GM19240 (cell line): ENCODE data around the gene XPNPEP3.
A peak's percentile ranks its signal among the peaks of the same experiment; 100 is the strongest.

Source experiments
- DNase-seq: peaks from one replicate; pipeline ENCODE4 v3.0.0; 2011; ENCODE audit warnings: low spot score; ENCODE audit not compliant: insufficient read length

XPNPEP3 gene

GRCh38 chr22:40939202-40939601 is 82.3 kb downstream of the XPNPEP3 start:
- DNase-seq = no peak

- peak; percentile 85 for DNase-seq
Measured at GRCh38 chr22:40950962-40951794, 94.2 kb downstream of the XPNPEP3 start, which contains the start of gene RBX1. TSS of gene RBX1 (plus strand) at chr22:40951378. CDS start at chr22:40951399, 21 bp downstream.

DNA sequence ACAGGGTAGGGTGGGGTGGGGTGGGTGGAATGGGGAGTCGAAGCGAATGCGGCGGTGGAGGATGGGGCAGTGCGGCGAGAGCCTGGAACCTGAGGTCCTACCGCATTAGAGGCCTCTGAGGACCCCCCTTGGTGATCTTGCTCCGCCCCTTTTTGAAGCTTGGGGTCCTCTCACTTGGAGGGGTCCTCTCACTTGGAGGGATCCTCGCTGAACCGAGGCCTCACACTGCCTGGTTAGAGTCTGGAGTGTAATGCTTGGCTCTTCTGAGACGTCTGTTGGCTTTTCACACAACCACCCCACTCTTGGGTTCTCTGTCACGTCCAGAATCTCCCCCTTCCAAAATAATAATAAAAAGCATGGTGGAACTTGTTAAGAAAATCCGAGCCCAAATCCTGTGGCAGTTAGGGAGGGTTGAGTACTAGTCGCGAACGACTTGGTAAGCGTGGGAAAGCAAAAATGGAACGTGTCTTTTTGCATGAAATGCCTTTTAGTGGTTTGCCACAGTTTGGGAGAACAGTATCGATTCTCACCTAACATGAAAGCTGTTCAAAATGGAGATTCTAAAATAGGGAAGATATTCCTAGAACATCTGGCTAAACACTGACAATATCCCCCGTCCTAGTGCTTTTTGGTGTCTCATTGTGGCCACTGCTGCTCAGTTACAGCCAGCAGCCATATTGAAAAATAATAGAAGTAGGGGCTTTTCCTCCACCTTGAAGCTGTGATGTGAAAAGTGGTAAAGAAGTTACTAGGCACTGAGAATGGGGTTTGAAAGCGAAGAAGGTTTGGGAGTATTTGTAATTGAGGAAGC is 95.1 kb downstream of the XPNPEP3 start:
- DNase-seq = no peak

- no peak for DNase-seq
Measured at GRCh38 chr22:40953471-40953870, 96.5 kb downstream of the XPNPEP3 start.

DNA sequence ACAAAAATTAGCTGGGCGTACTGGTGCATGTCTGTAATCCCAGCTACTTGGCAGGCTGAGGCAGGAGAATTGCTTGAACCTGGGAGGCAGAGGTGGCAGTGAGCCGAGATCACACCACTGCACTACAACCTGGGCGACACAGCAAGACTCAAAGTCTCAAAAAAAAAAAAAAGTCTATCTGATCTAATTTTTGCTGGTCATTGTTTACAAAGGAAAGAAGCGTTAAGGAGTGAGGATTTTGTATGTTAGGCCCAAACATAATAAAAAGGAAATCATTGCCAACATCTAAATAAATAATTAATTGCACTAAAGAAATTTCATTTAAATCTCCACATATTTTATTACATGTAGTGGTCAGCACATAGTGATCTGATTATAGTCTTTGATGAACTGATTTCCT is 97.2 kb downstream of the XPNPEP3 start:
- no peak for DNase-seq

DNA sequence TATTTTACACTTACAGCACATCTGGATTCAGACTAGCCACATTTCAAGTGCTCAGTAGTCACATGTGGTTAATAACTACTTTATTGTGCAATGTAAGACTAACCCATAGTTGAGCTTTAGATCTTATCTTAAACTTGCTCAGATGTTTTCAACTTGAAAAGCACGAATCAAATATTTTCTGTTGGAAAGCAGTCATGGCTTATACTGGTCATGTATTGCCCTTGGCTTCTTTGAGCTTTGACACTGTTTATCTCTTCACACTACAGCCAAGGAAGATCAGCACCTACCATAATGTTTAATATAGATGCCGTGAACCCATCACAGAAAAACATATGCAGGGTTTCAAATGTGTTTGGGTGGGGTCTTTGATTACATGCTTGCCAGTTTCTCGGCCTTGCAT is 98.6 kb downstream of the XPNPEP3 start:
- DNase-seq = no peak

DNA sequence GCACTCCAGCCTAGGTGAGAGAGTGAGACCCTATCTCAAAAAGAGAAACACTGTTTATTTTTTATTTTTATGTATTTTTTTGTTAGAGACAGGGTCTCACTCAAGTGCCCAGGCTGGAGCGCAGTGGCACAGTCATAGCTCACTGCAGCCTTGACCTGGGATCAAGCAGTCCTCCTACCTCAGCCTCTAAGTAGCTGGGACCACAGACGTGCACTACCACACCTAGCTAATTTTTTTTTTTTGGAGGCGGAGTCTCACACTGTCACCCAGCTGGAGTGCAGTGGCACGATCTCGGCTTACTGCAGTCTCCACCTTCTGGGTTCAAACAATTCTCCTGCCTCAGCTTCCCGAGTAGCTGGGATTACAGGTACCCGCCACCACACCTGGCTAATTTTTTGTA is 100.7 kb downstream of the XPNPEP3 start:
- DNase-seq = no peak

DNA sequence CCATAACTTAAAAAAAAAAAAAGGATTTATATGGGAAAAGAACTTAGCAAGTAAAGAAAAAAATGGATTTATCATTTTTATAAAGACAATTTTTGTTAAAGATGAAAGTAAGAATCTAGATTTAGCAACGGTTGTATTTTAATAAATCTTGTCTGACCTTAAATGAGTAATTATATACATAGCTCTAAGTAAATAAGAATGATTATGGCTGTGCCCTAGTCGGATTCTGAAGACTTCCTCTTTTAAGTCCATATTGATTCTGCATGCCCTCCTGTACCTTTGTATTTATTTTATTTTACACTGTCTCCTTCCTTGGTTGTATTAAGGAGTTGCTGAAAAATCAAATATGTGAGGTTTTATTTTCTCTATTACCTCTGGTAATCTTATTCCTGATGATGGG is 101.4 kb downstream of the XPNPEP3 start:
- DNase-seq = no peak

DNA sequence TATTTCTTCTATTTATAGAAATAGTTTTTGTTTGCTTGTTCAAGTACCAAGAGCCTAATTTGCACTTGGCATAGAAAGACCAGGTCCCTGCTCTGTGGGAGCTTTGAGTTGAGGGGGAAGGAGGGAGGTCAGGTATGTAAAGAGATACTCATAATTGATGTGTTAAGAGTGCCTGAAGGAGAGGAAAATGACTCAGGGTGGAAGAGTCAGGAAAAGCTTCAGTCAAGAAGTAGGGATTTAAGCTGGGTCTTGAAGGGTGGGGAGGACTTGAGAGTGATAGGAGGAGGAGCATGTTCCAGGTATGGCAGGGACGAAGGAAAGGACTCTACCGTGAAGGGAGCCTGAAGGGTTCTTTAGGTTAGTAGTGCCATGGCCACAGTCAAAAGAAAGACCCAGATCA is 103.2 kb downstream of the XPNPEP3 start:
- DNase-seq = no peak

DNA sequence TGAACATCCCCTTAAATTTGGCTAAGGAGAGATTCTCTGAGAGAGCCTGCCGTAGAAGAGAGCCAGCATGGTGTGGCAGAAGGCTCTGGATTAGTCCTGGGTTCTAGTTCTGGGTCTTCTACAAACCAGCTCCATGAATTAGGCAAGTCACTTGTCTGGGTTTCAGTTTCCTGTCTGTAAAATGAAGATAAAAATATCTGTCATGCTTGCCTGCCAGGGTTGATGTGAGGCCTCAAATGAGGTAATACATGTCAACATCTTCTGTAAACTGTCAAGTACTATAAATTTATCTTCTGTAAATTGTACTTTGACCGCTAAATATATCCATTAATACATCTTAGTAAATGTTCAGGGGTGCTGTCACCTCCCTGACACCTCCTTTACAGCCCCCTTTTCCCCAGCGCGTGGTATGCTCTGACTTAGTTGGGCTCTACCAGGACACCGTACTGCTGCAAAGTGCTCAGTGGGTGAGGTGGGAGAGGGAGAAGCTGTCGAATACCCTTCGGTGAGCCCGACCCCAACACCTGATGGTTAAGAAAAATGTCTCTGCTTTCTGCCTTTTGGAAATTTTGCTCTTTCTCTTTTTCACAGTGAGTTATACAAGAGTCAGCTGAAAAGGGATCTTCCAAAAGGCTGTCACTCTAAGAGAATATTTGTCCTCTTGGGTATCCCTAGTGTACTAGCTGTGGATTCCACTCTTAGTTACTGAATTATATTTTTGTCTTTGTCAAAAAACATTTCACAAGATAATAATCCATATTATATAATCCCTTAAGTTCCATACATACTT is 109.2 kb downstream of the XPNPEP3 start:
- no peak for DNase-seq

DNA sequence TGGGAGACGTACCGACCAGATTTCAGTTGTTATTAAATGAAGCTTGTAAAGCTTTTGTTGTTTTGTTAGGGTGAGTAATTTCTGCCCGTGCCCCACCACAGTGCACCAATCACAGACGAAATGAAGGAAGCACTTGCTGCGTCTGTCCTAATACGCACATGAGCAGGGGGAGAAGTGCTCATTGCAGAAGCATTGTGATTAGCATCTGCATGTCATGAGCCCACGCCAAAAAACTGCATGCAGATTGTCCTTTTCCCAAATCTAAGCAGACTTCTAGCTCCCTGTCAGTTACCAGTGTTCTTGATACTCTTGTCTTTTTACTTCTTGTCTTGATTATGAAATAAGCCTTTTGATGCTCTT is 109.8 kb downstream of the XPNPEP3 start:
- no peak for DNase-seq

- DNase-seq = no peak
Measured at GRCh38 chr22:40967111-40967760, 110.3 kb downstream of the XPNPEP3 start.

DNA sequence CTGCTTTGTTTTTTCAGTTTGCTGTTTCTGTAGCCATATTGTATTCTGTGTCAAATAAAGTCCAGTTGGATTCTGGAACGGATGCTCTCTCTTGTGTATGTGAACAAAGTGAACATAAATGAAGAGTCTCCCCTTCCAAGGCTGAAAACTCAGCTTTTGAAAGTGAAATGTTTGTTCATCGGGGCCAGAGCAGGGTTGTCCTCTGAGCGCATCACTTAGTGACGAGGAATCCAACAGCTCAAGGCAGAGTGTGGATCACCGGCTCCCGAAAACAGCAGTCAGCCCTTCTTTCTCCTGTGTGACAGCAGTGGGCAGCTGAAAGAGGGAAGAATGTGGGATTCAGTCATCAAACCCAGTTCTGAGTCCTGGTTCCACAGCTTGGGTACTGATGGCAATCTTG is 115.6 kb downstream of the XPNPEP3 start:
- no peak for DNase-seq

DNA sequence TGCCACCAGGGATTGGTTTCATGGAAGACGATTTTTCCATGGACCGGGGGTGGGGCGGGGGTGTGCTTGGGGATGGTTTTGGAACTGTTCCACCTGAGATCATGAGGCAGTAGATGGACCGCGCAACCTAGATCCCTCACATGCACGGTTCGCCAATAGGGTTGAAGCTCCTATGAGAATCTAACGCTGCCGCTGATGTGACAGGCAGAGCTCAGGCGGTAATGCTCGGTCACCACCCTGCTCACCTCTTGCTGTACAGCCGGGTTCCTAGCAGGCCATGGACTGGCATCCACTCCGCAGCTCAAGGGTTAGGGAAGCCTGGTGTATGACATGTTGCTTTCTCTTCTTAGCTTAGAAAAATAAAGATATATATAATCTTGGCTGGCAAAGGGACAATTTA is 116.2 kb downstream of the XPNPEP3 start:
- DNase-seq = no peak

GRCh38 chr22:40975366-40975765 is 118.4 kb downstream of the XPNPEP3 start:
- no peak for DNase-seq

GRCh38 chr22:40976866-40977700 is 120.1 kb downstream of the XPNPEP3 start:
- no peak for DNase-seq

- DNase-seq = no peak
Measured at GRCh38 chr22:40979198-40979597, 122.2 kb downstream of the XPNPEP3 start.

- no peak for DNase-seq
Measured at GRCh38 chr22:40979871-40980270, 122.9 kb downstream of the XPNPEP3 start.
